Measurements from ENCODE around the gene SIGLEC6. TPM values are rescaled to one million over a fixed set of nuclear protein-coding genes. Genes with fewer than 3 reads are reported as not detected.

Gene SIGLEC6
- total RNA-seq, result 5.1 TPM

- peak; percentile 56 for DNase-seq (ENCODE audit: low spot score)
Measured at GRCh38 chr19:51531349-51532315, at the start of gene SIGLEC6. TSS of gene SIGLEC6 (minus strand) at chr19:51531670. CDS start at chr19:51531648, 22 bp downstream.

DNA sequence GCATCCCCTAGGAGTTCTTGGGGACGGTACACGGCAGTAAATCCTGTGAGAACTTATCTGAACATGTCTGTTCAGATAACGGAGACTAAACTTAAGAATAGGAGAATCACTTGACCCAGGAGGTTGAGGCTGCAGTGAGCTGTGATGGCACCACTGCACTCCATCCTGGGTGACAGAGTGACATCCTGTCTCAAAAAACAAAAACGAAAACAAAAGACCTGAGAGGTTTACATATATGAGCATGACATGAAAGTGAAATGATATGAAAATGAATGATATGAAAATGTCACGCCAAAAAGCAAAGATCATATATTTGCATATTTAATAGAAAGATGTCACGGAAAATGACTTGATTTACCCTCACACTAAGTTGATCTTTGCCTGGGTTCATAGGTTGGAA, 45.4 kb upstream of the SIGLEC6 start:
- DNase-seq (ENCODE audit: low spot score), result no peak

DNA sequence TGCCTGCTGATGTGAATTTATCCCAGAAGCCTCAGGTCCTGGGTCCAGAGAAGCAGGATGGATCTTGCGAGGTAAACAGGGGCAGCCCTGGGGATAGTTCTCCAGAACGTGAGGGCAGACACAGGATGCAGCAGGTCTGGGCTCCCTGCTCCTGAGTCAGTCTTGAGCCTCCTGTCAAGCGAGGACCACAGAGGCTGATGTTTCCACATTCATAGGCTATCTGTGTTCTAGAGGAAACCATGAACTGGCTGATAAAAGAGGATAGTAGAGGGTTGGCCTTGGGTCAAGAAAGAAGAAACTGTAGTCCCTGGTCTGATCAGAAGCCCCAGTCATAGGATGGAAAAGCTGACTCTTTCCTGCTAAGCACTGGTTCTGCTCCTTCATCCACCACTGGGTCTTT, 41.9 kb upstream of the SIGLEC6 start:
- DNase-seq (ENCODE audit: low spot score), result no peak

DNA sequence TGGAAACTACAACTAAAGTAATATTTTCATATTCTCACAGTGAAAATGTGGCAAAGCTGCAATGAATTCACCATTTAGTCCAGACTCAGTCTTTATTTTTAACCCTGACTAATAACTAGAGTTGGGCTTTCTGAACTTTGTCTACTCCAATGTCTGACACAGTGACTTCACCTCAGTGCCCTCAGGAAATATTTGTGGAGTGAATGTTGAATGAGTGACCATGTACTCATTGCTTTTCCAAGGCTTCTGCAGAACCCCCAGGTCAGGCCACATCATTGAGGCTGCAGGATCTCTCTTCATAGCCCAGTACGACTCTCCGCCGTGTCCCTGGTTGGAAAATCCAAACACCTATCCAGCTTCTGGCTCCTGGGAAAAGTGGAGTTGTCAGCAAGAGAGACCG, 41.4 kb upstream of the SIGLEC6 start:
- no peak for DNase-seq (ENCODE audit: low spot score)

GRCh38 chr19:51572410-51572809, 40.9 kb upstream of the SIGLEC6 start:
- no peak for DNase-seq (ENCODE audit: low spot score)

DNA sequence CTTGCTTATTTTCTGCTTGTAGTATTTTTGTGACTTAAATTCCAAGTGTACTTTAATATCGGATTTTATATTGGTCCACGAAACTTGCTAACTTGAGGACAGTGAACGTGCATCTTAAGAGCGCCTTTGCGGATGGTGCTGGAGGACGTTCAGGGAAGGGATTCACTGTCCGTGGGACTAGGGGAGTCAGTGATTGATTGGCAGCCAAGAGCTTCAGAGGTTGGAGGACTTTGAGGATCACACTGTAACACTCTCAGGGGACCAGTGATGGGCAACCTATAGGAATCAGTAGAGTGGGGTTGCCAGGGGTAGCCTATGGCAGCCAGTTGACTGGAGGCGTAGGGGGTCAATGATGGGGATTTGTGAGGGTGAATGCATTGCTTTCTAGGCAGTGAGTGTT, 40.1 kb upstream of the SIGLEC6 start:
- DNase-seq (ENCODE audit: low spot score), result no peak

DNA sequence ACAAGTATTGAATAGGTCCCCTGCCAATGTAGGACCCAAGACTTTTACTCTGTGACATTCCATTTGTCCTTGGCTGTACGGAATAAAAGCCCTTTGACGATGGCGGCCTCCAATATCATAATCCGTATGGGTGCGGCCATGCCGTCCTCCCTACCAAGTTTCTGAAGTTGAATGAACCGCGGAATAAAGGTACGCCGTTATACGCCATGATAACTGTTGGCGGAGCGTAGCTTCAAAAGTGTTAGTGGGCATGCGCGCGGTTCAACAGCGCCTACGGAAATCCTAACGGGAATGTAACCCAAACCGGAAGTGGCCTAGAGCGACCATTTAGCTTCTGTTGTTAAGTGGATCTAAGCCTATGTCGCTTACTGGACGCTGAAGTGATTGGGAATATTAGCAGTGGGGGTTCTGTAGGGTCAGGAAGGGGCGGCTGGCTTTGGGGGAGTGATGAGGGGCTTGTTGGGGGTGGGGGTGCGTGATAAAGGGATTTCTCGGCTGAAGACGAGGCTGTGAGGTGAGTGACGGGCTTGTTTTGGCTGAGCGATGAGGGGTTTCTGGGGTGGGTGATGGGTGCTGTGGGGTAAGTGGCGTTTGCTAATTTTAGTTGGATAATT, 39.6 kb upstream of the SIGLEC6 start, which contains the start of gene ZNF175:
ZNF175 (plus strand) TSS at position 322 of the 614 bp plus-strand sequence. CDS start 2,047 bp downstream, outside the sequence.
- peak; percentile 97 for DNase-seq (ENCODE audit: low spot score)

DNA sequence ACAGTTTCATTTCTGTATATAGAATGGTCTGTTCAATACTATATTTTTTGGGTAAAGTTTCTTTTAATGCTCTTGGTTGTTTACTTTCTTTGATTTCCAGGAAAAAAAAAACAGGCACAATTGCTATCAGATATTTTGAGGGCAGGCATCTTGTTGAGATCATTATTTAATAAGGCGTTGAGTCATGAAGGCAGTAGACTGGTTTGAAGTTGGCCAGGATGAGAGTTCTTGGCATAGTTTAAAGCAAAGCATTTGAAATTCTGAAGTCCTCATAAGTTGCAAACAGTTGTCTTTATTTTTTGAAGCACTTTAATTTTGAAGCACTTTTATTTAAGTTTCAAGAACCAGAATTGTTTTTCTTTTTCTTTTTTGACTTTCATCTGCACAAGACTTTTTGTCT, 37.0 kb upstream of the SIGLEC6 start:
- no peak for DNase-seq (ENCODE audit: low spot score)

DNA sequence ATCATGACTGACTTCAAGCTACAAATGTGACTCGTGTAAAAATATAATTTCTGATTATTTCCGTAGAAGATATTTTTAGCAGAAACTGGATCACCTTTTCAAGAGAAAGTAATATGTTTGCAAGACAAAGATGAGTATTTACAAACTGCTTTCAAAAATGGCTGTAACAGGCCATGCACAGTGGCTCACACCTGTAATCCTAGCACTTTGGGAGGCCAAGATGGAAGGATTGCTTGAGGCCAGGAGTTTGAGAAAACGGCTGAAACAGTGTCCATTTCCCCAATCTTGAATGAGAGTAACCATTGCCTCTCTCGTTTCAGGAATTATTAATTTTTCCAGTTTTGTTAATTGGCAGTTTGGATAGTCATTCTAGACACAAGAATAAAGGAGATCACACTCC, 36.1 kb upstream of the SIGLEC6 start:
- no peak for DNase-seq (ENCODE audit: low spot score)

DNA sequence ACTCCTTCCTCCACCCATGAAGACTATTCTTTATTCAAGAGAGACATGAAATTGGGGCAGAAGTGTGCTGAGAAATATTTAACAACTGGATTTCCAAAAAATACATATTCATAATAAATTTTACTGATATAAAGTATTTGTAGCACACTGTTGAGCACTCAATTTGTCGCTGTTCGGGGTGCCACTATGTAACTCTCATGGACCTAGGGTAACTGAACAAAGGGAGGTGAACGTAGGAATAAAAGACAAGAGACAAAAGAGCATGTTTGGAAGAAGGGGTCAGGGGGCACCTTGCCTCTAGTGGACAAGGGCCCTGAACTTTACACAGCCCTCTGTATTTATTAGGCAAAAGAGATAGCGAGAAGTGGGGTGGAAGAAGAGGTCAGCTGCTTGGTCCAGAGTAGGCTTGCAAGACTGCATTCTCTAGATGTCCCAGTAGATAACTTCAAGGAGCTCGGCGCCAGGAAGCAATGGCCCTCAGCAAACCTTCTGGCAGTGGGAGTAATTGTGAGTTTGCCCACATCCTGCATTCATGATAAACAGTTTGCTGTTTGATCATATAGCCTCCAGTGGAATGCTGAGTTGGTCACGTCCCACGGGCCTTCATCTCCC, 35.1 kb upstream of the SIGLEC6 start:
- no peak for DNase-seq (ENCODE audit: low spot score)

- DNase-seq (ENCODE audit: low spot score), result no peak
Measured at GRCh38 chr19:51565583-51565982, 34.1 kb upstream of the SIGLEC6 start.

- no peak for DNase-seq (ENCODE audit: low spot score)
Measured at GRCh38 chr19:51564791-51565190, 33.3 kb upstream of the SIGLEC6 start.

DNA sequence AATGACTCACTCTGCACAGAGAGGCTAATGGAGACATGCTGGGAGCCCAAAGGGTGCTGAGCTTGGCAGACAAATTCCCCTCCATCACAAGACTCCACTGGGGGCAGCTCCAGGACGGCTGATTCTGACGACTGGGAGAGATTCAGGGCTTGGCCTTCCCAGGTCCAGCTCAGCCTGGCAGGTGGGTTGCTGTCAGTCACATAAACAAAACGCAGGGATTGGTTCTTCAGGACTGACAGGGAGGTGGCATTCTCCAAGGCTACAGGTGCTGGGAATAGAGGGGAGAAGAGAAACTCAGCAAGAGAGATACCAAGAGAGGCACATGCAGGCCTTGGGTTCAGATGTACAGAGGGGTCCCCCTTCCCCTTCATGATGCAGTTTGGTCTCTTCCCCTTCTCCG, 28.9 kb upstream of the SIGLEC6 start:
- no peak for DNase-seq (ENCODE audit: low spot score)

GRCh38 chr19:51559240-51559639, 27.8 kb upstream of the SIGLEC6 start:
- no peak for DNase-seq (ENCODE audit: low spot score)

DNA sequence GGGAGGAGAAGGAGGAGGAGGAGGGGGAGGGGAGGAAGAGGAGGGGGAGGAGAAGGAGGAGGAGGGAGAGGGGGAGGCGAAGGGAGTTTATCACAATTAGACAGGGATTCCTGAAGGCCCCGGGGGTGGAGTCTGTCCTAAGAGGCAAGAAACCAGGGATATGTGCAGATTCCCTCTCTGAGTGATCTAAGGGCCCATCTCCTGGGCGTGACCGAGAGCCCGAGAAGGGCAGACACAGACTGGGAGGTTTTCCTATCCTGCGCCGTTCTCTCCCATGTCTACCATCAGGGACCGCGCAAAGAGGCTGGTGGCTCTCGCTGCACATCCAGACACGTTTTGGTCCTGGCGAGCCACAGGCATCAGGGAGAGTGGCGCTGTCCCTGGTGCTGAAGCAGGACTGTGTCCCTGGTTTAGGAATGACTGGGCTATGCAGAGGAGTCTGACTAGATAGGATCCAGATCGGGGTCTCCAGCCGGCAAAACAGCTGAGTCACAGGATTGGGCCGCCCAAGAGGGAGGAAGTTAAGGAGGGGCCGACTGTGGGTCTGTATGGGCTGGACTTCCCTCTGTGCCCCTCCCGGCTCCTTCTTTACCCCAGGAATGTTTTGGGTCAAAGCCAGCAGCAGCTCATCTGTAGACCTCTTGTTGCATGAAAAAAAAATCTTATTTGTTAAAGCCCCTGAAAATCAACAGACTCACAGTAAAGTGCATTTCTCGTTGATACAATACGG, 21.7 kb upstream of the SIGLEC6 start:
- DNase-seq (ENCODE audit: low spot score), result peak; percentile 78

DNA sequence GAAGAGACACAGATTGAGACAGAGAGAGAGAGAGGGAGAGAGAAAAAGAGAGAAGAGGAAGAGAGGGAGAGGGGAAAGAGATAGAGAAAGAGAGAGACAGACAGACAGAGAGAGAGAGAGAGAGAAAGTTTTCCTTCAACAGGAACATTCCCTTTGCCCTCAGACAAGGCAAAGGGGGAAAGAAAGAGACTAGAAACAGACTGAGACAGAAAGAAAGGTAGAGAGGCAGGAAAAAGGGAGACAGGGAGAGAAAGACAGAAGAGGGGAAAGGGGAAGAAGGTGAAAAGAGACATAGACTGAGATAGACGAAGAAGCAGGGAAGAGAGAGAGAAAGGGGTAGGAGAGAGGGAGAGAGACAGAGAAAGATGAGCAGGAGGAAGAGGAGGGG, 21.1 kb upstream of the SIGLEC6 start:
- no peak for DNase-seq (ENCODE audit: low spot score)

- DNase-seq (ENCODE audit: low spot score), result no peak
Measured at GRCh38 chr19:51551673-51552432, 20.4 kb upstream of the SIGLEC6 start.

- no peak for DNase-seq (ENCODE audit: low spot score)
Measured at GRCh38 chr19:51550848-51551672, 19.6 kb upstream of the SIGLEC6 start.

DNA sequence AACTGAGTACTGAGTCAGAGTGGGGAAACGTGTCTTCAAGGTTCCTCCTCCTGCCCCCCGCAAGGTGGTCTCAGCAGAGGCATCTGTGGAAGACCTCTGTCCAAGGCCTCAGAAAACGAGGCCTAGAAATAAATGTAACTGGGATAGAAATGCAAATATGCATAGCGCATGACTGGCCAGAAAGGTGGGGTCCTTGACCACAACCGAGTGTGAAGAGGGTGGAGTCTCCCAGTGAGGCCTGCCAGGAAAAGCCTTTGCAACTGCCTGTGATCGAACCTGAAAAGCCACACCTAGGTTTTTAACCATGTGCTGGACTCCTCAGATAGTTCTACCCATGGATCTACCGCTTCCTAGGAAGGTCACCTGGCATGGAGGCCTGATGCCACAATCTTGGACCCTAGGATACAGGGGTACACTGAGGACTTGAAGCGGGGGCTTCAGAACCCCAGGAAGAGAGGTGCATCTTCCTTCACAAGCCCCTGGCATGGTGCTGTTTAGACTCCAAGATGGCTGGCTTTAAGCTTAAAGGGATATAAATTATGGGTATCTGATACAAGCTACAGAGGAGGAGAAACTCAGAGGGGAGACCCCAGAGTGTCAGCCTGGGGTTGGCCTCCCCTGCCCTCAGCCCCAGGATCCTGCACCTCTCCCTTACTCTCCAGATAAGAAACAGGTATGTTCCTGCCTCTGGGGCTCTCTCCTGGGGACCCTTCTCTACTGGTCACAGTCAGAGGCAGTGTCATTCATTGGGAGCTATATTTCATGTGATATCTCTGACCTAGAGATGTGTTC, 18.3 kb upstream of the SIGLEC6 start:
- DNase-seq (ENCODE audit: low spot score), result no peak

Measured in mucosa of gallbladder (tissue), 1 donor.